ENCODE measurements around the gene VPS36. TPM values are rescaled to one million over a fixed set of nuclear protein-coding genes. Genes with fewer than 3 reads are reported as not detected.

VPS36 gene
- total and polyA plus RNA-seq, 4 donors, result 10.1 to 34.6 (median 26.2) TPM

DNA sequence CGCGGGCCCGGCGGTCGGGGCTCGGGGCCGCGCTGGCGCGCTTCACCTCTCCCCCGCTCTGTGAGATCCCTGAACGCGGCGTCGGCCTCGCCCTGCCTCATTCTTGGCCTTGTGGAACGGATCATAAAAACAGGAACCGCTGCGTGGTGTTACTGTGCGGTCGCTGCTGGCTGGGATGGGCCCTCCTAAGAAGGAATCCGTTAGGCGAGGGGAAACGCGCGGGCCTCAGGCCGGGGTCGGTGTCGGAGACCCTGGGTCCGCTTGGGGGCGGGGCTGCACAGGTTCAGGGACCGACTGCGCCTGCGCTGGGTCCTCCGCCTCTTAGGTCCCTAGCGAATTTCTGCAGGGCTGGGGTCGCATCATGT is 5.2 kb upstream of the VPS36 start:
- Histone ChIP-seq H3K4me3 (ENCODE audit: low read depth in 1 of 3, low read length in 3 of 3) (peak overlapping the region; percentile 81 to 99 (median 83)), H3K36me3 (ENCODE audit: control insufficient read depth in 4 of 4, insufficient read depth in 3 of 4, low read depth in 1 of 4, low read length in 3 of 4) (no peaks in the 10 kb centered on the region), H3K9me3 (ENCODE audit: control insufficient read depth in 4 of 4, low read length in 3 of 4) (no peaks in the 10 kb centered on the region), H3K4me1 (ENCODE audit: control insufficient read depth in 4 of 4, insufficient read depth in 4 of 4, low read length in 3 of 4) (peaks cover 0 to 22% (median 16%) of the 10 kb centered on the region in 4 donors), H3K27ac (ENCODE audit: low read depth in 1 of 2, low read length in 2 of 2) (peak overlapping the region; percentile 66 to 85), H3K9ac (ENCODE audit: low read depth in 1 of 2, low read length in 2 of 2) (peak overlapping the region; percentile 1 to 80), H3K27me3 (ENCODE audit: control insufficient read depth in 4 of 4, insufficient read depth in 4 of 4, low read length in 3 of 4) (no peaks in the 10 kb centered on the region)
- no peak for TF ChIP-seq GABPA (IDR thresholded peaks at IDR 0.05 in 1 of 2, conservative IDR thresholded peaks at IDR 0.05 in 1 of 2)
- TF ChIP-seq, protein P1, sequence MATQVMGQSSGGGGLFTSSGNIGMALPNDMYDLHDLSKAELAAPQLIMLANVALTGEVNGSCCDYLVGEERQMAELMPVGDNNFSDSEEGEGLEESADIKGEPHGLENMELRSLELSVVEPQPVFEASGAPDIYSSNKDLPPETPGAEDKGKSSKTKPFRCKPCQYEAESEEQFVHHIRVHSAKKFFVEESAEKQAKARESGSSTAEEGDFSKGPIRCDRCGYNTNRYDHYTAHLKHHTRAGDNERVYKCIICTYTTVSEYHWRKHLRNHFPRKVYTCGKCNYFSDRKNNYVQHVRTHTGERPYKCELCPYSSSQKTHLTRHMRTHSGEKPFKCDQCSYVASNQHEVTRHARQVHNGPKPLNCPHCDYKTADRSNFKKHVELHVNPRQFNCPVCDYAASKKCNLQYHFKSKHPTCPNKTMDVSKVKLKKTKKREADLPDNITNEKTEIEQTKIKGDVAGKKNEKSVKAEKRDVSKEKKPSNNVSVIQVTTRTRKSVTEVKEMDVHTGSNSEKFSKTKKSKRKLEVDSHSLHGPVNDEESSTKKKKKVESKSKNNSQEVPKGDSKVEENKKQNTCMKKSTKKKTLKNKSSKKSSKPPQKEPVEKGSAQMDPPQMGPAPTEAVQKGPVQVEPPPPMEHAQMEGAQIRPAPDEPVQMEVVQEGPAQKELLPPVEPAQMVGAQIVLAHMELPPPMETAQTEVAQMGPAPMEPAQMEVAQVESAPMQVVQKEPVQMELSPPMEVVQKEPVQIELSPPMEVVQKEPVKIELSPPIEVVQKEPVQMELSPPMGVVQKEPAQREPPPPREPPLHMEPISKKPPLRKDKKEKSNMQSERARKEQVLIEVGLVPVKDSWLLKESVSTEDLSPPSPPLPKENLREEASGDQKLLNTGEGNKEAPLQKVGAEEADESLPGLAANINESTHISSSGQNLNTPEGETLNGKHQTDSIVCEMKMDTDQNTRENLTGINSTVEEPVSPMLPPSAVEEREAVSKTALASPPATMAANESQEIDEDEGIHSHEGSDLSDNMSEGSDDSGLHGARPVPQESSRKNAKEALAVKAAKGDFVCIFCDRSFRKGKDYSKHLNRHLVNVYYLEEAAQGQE (IDR thresholded peaks at IDR 0.05), result no peak
- no peak for TF ChIP-seq TAF1 (conservative IDR thresholded peaks at IDR 0.05)
- no peak for TF ChIP-seq FOXA1 (IDR thresholded peaks at IDR 0.05)
- TF ChIP-seq, protein P2, sequence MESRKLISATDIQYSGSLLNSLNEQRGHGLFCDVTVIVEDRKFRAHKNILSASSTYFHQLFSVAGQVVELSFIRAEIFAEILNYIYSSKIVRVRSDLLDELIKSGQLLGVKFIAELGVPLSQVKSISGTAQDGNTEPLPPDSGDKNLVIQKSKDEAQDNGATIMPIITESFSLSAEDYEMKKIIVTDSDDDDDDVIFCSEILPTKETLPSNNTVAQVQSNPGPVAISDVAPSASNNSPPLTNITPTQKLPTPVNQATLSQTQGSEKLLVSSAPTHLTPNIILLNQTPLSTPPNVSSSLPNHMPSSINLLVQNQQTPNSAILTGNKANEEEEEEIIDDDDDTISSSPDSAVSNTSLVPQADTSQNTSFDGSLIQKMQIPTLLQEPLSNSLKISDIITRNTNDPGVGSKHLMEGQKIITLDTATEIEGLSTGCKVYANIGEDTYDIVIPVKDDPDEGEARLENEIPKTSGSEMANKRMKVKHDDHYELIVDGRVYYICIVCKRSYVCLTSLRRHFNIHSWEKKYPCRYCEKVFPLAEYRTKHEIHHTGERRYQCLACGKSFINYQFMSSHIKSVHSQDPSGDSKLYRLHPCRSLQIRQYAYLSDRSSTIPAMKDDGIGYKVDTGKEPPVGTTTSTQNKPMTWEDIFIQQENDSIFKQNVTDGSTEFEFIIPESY (IDR thresholded peaks at IDR 0.05), result no peak
- TF ChIP-seq, protein P3, sequence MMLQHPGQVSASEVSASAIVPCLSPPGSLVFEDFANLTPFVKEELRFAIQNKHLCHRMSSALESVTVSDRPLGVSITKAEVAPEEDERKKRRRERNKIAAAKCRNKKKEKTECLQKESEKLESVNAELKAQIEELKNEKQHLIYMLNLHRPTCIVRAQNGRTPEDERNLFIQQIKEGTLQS (IDR thresholded peaks at IDR 0.05), result no peak
- no peak for TF ChIP-seq RXRA (IDR thresholded peaks at IDR 0.05)
- TF ChIP-seq HNF4A (conservative IDR thresholded peaks at IDR 0.05), result no peak
- TF ChIP-seq JUND (IDR thresholded peaks at IDR 0.05), result no peak
- no peak for TF ChIP-seq SP1 (IDR thresholded peaks at IDR 0.05)
- TF ChIP-seq HNF4G (IDR thresholded peaks at IDR 0.05), result no peak
- TF ChIP-seq YY1 (IDR thresholded peaks at IDR 0.05), result no peak
- no peak for TF ChIP-seq EGR1 (IDR thresholded peaks at IDR 0.05; ENCODE audit: low read depth in 2 of 2)
- no peak for TF ChIP-seq RAD21 (IDR thresholded peaks at IDR 0.05)
- TF ChIP-seq, protein P4, sequence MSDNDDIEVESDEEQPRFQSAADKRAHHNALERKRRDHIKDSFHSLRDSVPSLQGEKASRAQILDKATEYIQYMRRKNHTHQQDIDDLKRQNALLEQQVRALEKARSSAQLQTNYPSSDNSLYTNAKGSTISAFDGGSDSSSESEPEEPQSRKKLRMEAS (IDR thresholded peaks at IDR 0.05), result no peak
- TF ChIP-seq NR2F2 (IDR thresholded peaks at IDR 0.05), result no peak
- WGBS, result under 1% methylated on average over 37 of the region's 37 CpGs
- DNase-seq (ENCODE audit: low spot score), result peak; percentile 85

DNA sequence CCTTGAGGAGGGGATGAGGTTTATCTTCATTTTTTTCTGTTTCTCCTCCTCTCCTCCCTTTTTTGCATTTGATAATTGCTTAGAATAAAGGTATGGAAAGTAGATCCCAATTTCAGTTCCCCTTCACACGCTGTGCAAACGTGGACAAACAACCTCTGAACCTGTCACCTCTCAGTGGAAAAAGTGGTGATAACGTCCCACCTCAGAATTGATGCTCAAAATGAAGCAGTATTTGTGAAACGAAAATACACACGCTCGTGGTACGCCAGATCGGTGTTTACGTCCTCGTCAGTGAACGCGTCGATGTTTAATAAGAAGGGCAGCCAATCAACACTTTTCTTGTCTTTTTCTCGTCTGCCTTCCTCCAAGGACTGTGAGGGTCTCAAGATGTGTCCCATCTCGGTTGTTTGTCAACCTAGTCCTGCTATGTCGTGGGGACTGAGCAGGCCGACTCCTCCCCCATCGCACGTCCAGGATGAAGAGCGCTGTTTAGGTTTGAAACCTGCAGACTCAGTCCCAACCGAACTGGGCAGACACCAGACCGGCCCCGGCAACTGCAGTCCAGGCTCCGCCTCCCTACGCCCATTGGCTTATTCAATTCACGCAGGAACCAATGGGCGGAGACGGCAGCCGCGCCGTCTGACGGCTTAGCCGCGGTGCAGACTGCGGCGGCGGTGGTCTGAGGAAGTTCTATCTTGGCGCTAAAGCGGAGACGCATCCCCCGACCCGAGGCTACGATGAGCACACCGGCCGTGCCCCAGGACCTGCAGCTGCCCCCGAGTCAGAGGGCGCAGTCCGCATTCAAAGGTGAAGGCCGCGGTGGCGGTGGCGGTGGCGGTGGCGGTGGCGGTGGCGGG is 4.6 kb upstream of the VPS36 start, which contains the start of gene CKAP2:
Gene CKAP2 (plus strand): TSS at position 659 of the 857 bp plus-strand sequence. CDS start 79 bp downstream, at position 738.
- Histone ChIP-seq H3K27ac (ENCODE audit: low read depth in 1 of 2, low read length in 2 of 2) (peak within 1 kb of the TSS; percentile 66 to 85), H3K9me3 (ENCODE audit: control insufficient read depth in 4 of 4, low read length in 3 of 4) (no peaks in the 10 kb centered on the region), H3K9ac (ENCODE audit: low read depth in 1 of 2, low read length in 2 of 2) (peak within 1 kb of the TSS; percentile 1 to 80), H3K36me3 (ENCODE audit: control insufficient read depth in 4 of 4, insufficient read depth in 3 of 4, low read depth in 1 of 4, low read length in 3 of 4) (no peaks in the 10 kb centered on the region), H3K4me1 (ENCODE audit: control insufficient read depth in 4 of 4, insufficient read depth in 4 of 4, low read length in 3 of 4) (peaks cover 0 to 23% (median 17%) of the 10 kb centered on the region in 4 donors), H3K27me3 (ENCODE audit: control insufficient read depth in 4 of 4, insufficient read depth in 4 of 4, low read length in 3 of 4) (no peaks in the 10 kb centered on the region), H3K4me3 (ENCODE audit: low read depth in 1 of 3, low read length in 3 of 3) (peak within 1 kb of the TSS; percentile 81 to 99 (median 83))
- peak; percentile 95 for DNase-seq (ENCODE audit: low spot score)
- under 1% methylated on average over 56 of the region's 56 CpGs for WGBS
- TF ChIP-seq, protein P4 (IDR thresholded peaks at IDR 0.05), result no peak
- TF ChIP-seq GABPA (IDR thresholded peaks at IDR 0.05 in 1 of 2, conservative IDR thresholded peaks at IDR 0.05 in 1 of 2) (no peak), JUND (IDR thresholded peaks at IDR 0.05) (no peak), RAD21 (IDR thresholded peaks at IDR 0.05) (peak in 1 of 2 donors; percentile 12), HNF4A (conservative IDR thresholded peaks at IDR 0.05) (peak in 1 of 2 donors; percentile 18), FOXA2 (IDR thresholded peaks at IDR 0.05) (peak; percentile 7), HNF4G (IDR thresholded peaks at IDR 0.05) (no peak), NR2F2 (IDR thresholded peaks at IDR 0.05) (no peak), FOXA1 (IDR thresholded peaks at IDR 0.05) (no peak), EGR1 (IDR thresholded peaks at IDR 0.05; ENCODE audit: low read depth in 2 of 2) (no peak)
- TF ChIP-seq, protein P1 (IDR thresholded peaks at IDR 0.05), result peak; percentile 69
- TF ChIP-seq, protein P2 (IDR thresholded peaks at IDR 0.05), result no peak
- TF ChIP-seq, protein P3 (IDR thresholded peaks at IDR 0.05), result no peak
